ENCODE results near the gene MCIDAS. TPM values are rescaled to one million over a fixed set of nuclear protein-coding genes. Genes with fewer than 3 reads are reported as not detected.
A peak's percentile ranks its signal among the peaks of the same experiment; 100 is the strongest.

MCIDAS gene
- total and polyA plus RNA-seq, 2 of the 8 experiments (the other 6 are each of a cell fraction or from before 2014, with no cell fraction given), result 0.15 TPM; not detected in 1

GRCh38 chr5:55222985-55223811 is 3.9 kb downstream of the MCIDAS start (continued):
- TF ChIP-seq KDM5A (IDR thresholded peaks at IDR 0.05; ENCODE audit: low read length) (no peak), EZH2 (IDR thresholded peaks at IDR 0.05; ENCODE audit: low read depth, low read length, severe bottlenecking) (peak; percentile 100), KDM1A (IDR thresholded peaks at IDR 0.05; ENCODE audit: borderline replicate concordance, low read length) (no peak), TBP (IDR thresholded peaks at IDR 0.05; ENCODE audit: low read depth, low read length) (no peak), YY1 (IDR thresholded peaks at IDR 0.05; ENCODE audit: low read depth, low read length) (no peak), SUZ12 (IDR thresholded peaks at IDR 0.05; ENCODE audit: low read length) (peak; percentile 99), CTCF (IDR thresholded peaks at IDR 0.05; ENCODE audit: control extremely low read depth in 1 of 3, insufficient read depth in 1 of 3, low read depth in 1 of 3, low read length in 3 of 3) (no peak; a peak in 1 of 4 replicates), CBX8 (IDR thresholded peaks at IDR 0.05; ENCODE audit: borderline replicate concordance, low read depth, low read length) (no peak; the same call in 1 of the 2 replicates), GTF2F1 (IDR thresholded peaks at IDR 0.05; ENCODE audit: borderline replicate concordance, low read depth, low read length) (no peak), GABPA (IDR thresholded peaks at IDR 0.05; ENCODE audit: borderline replicate concordance, insufficient read depth, low read length) (no peak), POLR2AphosphoS5 (IDR thresholded peaks at IDR 0.05; ENCODE audit: low read depth, low read length) (no peak), TAF7 (optimal IDR thresholded peaks at IDR 0.05; ENCODE audit: borderline replicate concordance, low read depth, low read length) (no peak)
- TF ChIP-seq, protein P1, sequence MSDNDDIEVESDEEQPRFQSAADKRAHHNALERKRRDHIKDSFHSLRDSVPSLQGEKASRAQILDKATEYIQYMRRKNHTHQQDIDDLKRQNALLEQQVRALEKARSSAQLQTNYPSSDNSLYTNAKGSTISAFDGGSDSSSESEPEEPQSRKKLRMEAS (IDR thresholded peaks at IDR 0.05), result peak; percentile 85
- TF ChIP-seq, protein P2, sequence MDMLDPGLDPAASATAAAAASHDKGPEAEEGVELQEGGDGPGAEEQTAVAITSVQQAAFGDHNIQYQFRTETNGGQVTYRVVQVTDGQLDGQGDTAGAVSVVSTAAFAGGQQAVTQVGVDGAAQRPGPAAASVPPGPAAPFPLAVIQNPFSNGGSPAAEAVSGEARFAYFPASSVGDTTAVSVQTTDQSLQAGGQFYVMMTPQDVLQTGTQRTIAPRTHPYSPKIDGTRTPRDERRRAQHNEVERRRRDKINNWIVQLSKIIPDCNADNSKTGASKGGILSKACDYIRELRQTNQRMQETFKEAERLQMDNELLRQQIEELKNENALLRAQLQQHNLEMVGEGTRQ (IDR thresholded peaks at IDR 0.05; ENCODE audit: low read length), result no peak
- TF ChIP-seq, protein P3, sequence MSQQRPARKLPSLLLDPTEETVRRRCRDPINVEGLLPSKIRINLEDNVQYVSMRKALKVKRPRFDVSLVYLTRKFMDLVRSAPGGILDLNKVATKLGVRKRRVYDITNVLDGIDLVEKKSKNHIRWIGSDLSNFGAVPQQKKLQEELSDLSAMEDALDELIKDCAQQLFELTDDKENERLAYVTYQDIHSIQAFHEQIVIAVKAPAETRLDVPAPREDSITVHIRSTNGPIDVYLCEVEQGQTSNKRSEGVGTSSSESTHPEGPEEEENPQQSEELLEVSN (IDR thresholded peaks at IDR 0.05), result peak; percentile 98

Data from H1 (cell line).